ENCODE measurements around the gene TMEM38A. TPM values are rescaled to one million over a fixed set of nuclear protein-coding genes. Genes with fewer than 3 reads are reported as not detected.
"Not testable (repeated sequence)": the region's sequence is repeated elsewhere in the genome, so short reads cannot be mapped to it uniquely, and the experiment has no call there.

TMEM38A gene
- total RNA-seq, 4 donors from 2014 or later, result 2.3 to 2.8 (median 2.7) TPM

DNA sequence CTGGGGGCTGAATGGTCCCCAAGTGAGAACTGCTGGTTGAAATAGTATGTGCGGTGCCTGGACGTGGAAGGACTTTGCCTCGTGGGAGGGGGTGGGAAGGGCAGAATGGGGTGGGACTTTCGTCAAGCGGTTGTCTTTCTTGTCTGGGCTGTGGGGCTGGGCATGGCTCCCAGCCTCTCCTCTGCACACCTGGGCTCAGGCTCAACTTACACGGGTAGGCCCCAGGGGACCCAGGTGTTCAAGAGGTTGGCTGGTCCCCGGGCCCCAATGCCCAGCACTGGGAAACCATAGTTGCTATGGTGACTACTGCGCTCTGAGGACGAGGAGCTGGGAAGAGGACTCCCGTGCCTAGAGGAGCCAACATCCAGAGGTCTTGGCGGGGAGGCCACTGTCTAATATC, 66.0 kb downstream of the TMEM38A start:
- H3K9me3 ChIP-seq, result no peaks in the 10 kb centered on the region
- no peak overlapping the region for H3K27ac ChIP-seq
- no peaks in the 10 kb centered on the region for H3K27me3 ChIP-seq
- 61% methylated on average over 8 of the region's 11 CpGs for WGBS
- H3K4me3 ChIP-seq, result no peak overlapping the region
- TF ChIP-seq POLR2AphosphoS5 (IDR thresholded peaks at IDR 0.05) (no peak), EP300 (IDR thresholded peaks at IDR 0.05) (no peak), POLR2A (IDR thresholded peaks at IDR 0.05) (no peak)
- TF ChIP-seq, protein P1, sequence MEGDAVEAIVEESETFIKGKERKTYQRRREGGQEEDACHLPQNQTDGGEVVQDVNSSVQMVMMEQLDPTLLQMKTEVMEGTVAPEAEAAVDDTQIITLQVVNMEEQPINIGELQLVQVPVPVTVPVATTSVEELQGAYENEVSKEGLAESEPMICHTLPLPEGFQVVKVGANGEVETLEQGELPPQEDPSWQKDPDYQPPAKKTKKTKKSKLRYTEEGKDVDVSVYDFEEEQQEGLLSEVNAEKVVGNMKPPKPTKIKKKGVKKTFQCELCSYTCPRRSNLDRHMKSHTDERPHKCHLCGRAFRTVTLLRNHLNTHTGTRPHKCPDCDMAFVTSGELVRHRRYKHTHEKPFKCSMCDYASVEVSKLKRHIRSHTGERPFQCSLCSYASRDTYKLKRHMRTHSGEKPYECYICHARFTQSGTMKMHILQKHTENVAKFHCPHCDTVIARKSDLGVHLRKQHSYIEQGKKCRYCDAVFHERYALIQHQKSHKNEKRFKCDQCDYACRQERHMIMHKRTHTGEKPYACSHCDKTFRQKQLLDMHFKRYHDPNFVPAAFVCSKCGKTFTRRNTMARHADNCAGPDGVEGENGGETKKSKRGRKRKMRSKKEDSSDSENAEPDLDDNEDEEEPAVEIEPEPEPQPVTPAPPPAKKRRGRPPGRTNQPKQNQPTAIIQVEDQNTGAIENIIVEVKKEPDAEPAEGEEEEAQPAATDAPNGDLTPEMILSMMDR (IDR thresholded peaks at IDR 0.05), result no peak
- DNase-seq (ENCODE audit: low spot score in 2 of 2), result no peak
- peaks cover 4% of the 10 kb centered on the region for H3K4me1 ChIP-seq
- H3K36me3 ChIP-seq, result no peaks in the 10 kb centered on the region

DNA sequence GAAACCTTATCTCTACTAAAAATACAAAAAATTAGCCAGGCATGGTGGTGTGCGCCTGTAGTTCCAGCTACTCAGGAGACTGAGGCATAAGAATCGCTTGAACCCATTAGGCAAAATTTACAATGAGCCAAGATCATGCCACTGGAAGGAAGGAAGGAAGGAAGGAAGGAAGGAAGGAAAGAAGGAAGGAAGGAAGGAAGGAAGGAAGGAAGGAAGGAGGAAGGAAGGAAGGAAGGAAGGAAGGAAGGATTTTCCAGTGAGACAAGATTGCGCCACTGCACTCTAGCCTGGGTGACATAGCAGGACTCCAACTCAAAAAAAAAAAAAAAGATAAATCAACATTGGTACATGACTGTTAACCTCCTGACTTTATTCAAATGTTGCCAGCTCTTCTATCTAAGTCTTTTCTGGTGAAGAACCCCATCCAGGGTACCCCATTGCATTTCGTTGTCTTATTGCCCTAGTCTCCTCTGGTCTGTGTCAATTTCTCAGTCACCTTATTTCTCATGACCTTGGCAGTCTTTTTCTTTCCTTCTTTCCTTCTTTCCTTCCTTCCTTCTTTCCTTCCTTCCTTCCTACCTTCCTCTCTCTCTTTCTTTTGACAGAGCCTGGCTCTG, 74.8 kb downstream of the TMEM38A start:
- H3K4me1 ChIP-seq; H3K36me3 ChIP-seq; H3K9me3 ChIP-seq; DNase-seq (ENCODE audit: low spot score in 2 of 2); H3K27me3 ChIP-seq; H3K27ac ChIP-seq; H3K4me3 ChIP-seq: not testable (repeated sequence)
- 81% methylated on average over 4 of the region's 4 CpGs for WGBS

- Histone ChIP-seq H3K27me3 (no peaks in the 10 kb centered on the region), H3K4me3 (no peak overlapping the region), H3K4me1 (peaks cover 10% of the 10 kb centered on the region), H3K27ac (no peak overlapping the region), H3K9me3 (no peaks in the 10 kb centered on the region), H3K36me3 (no peaks in the 10 kb centered on the region)
- DNase-seq (ENCODE audit: low spot score in 2 of 2), result no peak
- 72% methylated on average over 3 of the region's 3 CpGs for WGBS
- TF ChIP-seq POLR2A (IDR thresholded peaks at IDR 0.05) (no peak), POLR2AphosphoS5 (IDR thresholded peaks at IDR 0.05) (no peak), EP300 (IDR thresholded peaks at IDR 0.05) (no peak)
- TF ChIP-seq, protein P1 (IDR thresholded peaks at IDR 0.05), result no peak
Measured at GRCh38 chr19:16736709-16737108, 75.8 kb downstream of the TMEM38A start.

- Histone ChIP-seq H3K27me3 (no peaks in the 10 kb centered on the region), H3K4me3 (no peak overlapping the region), H3K9me3 (no peaks in the 10 kb centered on the region), H3K36me3 (no peaks in the 10 kb centered on the region), H3K27ac (no peak overlapping the region), H3K4me1 (peaks cover 10% of the 10 kb centered on the region)
- 70% methylated on average over 4 of the region's 4 CpGs for WGBS
- TF ChIP-seq, protein P1 (IDR thresholded peaks at IDR 0.05), result no peak
- TF ChIP-seq POLR2AphosphoS5 (IDR thresholded peaks at IDR 0.05), result no peak
- TF ChIP-seq EP300 (IDR thresholded peaks at IDR 0.05), result no peak
- TF ChIP-seq POLR2A (IDR thresholded peaks at IDR 0.05), result no peak
- DNase-seq (ENCODE audit: low spot score in 2 of 2), result no peak
Measured at GRCh38 chr19:16737911-16738310, 77.0 kb downstream of the TMEM38A start.

- H3K27me3 ChIP-seq, result no peaks in the 10 kb centered on the region
- H3K9me3 ChIP-seq, result no peaks in the 10 kb centered on the region
- no peak overlapping the region for H3K4me3 ChIP-seq
- H3K36me3 ChIP-seq, result no peaks in the 10 kb centered on the region
- H3K27ac ChIP-seq, result no peak overlapping the region
- H3K4me1 ChIP-seq, result peaks cover 2% of the 10 kb centered on the region
- 28% methylated on average over 3 of the region's 3 CpGs for WGBS
- no peak for DNase-seq (ENCODE audit: low spot score in 2 of 2)
- TF ChIP-seq EP300 (IDR thresholded peaks at IDR 0.05) (no peak), POLR2A (IDR thresholded peaks at IDR 0.05) (no peak)
- TF ChIP-seq, protein P1 (IDR thresholded peaks at IDR 0.05), result no peak
Measured at GRCh38 chr19:16739546-16739945, 78.6 kb downstream of the TMEM38A start.

Other genes with a start within 250 kb of the TMEM38A start
- 10 to 100 TPM; 27.3 to 59.2 (median 33.4) TPM for gene EPS15L1, start 189.2 kb upstream of the TMEM38A start, total RNA-seq
- not detected for gene CALR3, start 165.0 kb upstream of the TMEM38A start, total RNA-seq
- 1 to 10 TPM; 2.7 to 7.4 (median 6.5) TPM for gene C19orf44, start 164.7 kb upstream of the TMEM38A start, total RNA-seq
- 10 to 100 TPM; 13.3 to 35.6 (median 18.9) TPM for gene CHERP, start 118.7 kb upstream of the TMEM38A start, total RNA-seq
- gene SLC35E1, start 88.7 kb upstream of the TMEM38A start, total RNA-seq, result 10 to 100 TPM; 49.8 to 64.8 (median 56.3) TPM
- gene MED26, start 32.9 kb upstream of the TMEM38A start, total RNA-seq, result 10 to 100 TPM; 13.1 to 15.4 (median 14.6) TPM
- 100 to 1,000 TPM in 2 of 4 donors, 10 to 100 TPM in 2; 77.3 to 121 (median 98.8) TPM for gene SMIM7, start 995 bp upstream of the TMEM38A start, total RNA-seq
- 1 to 10 TPM in 2 of 4 donors, under 1 TPM in 2; 0.68 to 1.5 (median 1.1) TPM for gene NWD1, start 58.7 kb downstream of the TMEM38A start, total RNA-seq
- 100 to 1,000 TPM in 1 of 4 donors, 10 to 100 TPM in 3; 32.1 to 122 (median 39.4) TPM for gene SIN3B, start 168.3 kb downstream of the TMEM38A start, total RNA-seq
- gene F2RL3, start 227.9 kb downstream of the TMEM38A start, total RNA-seq, result 1 to 10 TPM in 2 of 4 donors, under 1 TPM in 2; 0.57 to 3.9 (median 1.2) TPM

All from suprapubic skin (tissue), 4 donors.